HFF-Myc (cell line): ENCODE results near the gene KCNMA1.

Experiments used
- DNase-seq: peaks from one replicate; pipeline ENCODE4 v3.0.0-alpha.2; 2011; ENCODE audit warnings: low read depth; ENCODE audit errors: extremely low read depth
- H3K4me3 ChIP-seq: replicated peaks from 2 replicates; pipeline ENCODE4 v1.5.1; 2011; ENCODE audit warnings: low read depth, mild to moderate bottlenecking, control low read depth, low read length
- CTCF ChIP-seq: IDR thresholded peaks from 2 replicates; pipeline ENCODE4 v1.5.1; 2012; ENCODE audit warnings: mild to moderate bottlenecking, low read depth, low read length, control low read depth; ENCODE audit errors: missing control alignments

The KCNMA1 gene

GRCh38 chr10:77514870-77515269 is 122.7 kb downstream of the KCNMA1 start:
- no peak for DNase-seq

GRCh38 chr10:77513781-77514331 is 123.8 kb downstream of the KCNMA1 start:
- TF ChIP-seq CTCF = no peak
- DNase-seq = no peak

More at GRCh38 chr10:77514870-77515269, 122.7 kb downstream of the KCNMA1 start:
- no peak overlapping the region for H3K4me3 ChIP-seq
- no peak for TF ChIP-seq CTCF

GRCh38 chr10:77513220-77513619 is 124.4 kb downstream of the KCNMA1 start:
- no peak for DNase-seq
- no peak overlapping the region for H3K4me3 ChIP-seq
- TF ChIP-seq CTCF = no peak

More at GRCh38 chr10:77513781-77514331, 123.8 kb downstream of the KCNMA1 start:
- H3K4me3 ChIP-seq = no peak overlapping the region

GRCh38 chr10:77512219-77512578 is 125.4 kb downstream of the KCNMA1 start:
- H3K4me3 ChIP-seq = no peak overlapping the region
- DNase-seq = no peak
- no peak for TF ChIP-seq CTCF

- no peak for DNase-seq
- TF ChIP-seq CTCF = no peak
- no peak overlapping the region for H3K4me3 ChIP-seq
These were observed 126.0 kb downstream of the KCNMA1 start for GRCh38 chr10:77511498-77512218.

GRCh38 chr10:77510695-77511094 is 126.9 kb downstream of the KCNMA1 start:
- TF ChIP-seq CTCF = no peak
- no peak overlapping the region for H3K4me3 ChIP-seq
- DNase-seq = no peak
